Left kidney (tissue), 2 donors: ENCODE measurements around the gene ICOSLG. TPM values are rescaled to one million over a fixed set of nuclear protein-coding genes. Genes with fewer than 3 reads are reported as not detected.
"Not testable (repeated sequence)": the region's sequence is repeated elsewhere in the genome, so short reads cannot be mapped to it uniquely, and the experiment has no call there.

Experiments used
- DNase-seq: peaks from one replicate; pipeline ENCODE4 v3.0.0-alpha.2; 2013
- polyA plus RNA-seq: library from polyadenylated mRNA; unstranded; fragments of 120-200 nt; gene quantifications from one replicate; pipeline ENCODE4 v1.2.1, GENCODE V29; 2013; ENCODE audit not compliant: insufficient read length

ICOSLG gene
- polyA plus RNA-seq, 1 donor, result 7.3 TPM

DNA sequence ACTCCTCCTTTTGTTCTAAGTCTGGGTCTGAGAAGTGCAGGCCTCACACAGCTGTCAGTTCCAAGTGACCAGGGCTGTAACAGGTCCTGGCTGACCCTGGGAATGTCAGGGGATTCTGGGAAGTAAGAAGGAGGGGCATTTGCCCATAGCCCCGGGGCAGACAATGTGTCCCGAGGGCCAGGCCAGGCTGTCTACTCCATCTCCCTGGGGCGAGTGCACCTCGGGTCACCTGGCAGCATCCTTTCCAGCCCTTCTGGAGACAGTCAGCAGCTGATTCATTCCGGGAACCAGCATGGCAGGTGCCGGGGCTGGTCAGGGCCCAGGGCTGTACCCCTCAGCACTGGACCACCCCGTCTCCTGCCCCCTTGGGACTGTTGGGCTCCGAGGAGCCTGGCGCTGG is 13.1 kb downstream of the ICOSLG start:
- DNase-seq, result not testable (repeated sequence)

- DNase-seq, result not testable (repeated sequence)
These were observed 15.1 kb downstream of the ICOSLG start for GRCh38 chr21:44225605-44226004.

DNA sequence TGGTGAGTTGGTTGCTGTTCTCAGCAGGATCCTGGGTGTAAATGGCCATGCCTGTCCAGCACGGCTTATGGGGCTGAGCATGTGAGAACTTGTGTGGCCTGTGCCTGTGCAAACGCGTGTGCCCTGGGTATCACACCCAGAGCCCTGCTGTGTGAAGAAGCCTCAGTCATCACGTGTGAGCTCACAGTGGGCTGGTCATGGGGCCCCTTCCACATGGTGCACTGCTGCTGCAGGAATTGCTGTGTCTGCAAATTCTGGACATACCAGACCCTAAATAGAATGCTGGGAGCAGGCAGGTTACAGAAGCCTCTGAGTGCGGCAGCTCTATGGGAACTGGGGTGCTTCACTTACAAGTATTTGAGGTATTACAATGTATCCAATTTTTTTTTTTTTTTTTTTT is 17.4 kb downstream of the ICOSLG start:
- not testable (repeated sequence) for DNase-seq

GRCh38 chr21:44220674-44221073 is 20.1 kb downstream of the ICOSLG start:
- not testable (repeated sequence) for DNase-seq

GRCh38 chr21:44218461-44218860 is 22.3 kb downstream of the ICOSLG start:
- DNase-seq, result not testable (repeated sequence)

DNA sequence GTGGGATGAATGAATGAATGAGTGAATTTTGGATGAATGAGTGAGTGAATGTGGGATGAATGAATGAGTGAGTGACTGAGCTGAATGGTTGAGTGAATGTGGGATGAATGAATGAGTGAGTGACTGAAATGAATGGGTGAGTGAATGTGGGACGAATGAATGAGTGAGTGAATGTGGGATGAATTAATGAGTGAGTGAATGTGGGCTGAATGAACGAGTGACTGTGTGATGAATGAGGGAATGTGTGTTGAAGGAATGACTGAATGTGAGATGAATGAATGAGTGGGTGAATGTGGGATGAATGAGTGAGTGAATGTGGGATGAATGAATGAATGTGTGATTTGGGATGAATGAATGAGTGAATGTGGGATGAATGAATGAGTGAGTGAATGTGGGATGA is 28.8 kb downstream of the ICOSLG start:
- DNase-seq, result not testable (repeated sequence)

- DNase-seq, result not testable (repeated sequence)
These were observed 29.2 kb downstream of the ICOSLG start for GRCh38 chr21:44211574-44211973.

DNA sequence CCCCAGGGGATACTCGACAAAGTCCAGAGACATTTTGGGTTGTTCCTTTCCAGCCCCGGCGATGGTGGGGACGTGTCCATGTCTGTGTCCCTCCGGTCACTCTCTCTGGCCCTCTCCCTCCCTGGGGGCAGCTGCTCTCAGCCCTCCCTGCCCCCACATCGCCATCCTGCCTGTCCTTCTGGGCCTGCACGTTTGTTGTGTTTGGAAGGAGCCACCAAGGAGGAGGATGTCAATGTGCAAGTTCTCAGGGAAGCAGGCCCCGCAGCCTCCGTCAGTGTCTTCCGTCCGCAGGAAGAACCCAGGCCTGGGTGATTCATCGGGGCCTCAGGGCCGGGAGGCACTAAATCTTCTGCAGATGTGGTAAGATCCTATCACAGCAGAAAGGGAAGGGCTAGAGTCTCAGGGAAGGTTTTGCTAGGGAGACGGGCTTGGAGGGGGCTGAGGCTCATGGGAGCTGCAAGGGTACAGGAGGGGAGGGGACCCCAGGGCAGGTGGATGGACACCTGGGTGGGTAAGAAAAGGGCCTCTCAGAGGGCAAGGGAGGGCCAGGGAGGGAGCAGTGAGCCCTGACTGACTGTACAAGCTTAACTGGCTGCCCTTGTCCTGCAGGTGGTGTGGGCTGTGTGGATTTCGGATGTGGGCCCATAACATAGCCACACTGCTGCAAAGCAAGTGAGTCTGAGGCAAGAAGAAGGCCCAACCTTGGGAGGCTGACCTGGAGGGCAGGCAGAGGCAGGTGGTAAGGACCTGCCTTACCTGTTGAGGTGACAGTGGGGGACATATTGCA is 32.7 kb downstream of the ICOSLG start:
- DNase-seq, result not testable (repeated sequence)

DNA sequence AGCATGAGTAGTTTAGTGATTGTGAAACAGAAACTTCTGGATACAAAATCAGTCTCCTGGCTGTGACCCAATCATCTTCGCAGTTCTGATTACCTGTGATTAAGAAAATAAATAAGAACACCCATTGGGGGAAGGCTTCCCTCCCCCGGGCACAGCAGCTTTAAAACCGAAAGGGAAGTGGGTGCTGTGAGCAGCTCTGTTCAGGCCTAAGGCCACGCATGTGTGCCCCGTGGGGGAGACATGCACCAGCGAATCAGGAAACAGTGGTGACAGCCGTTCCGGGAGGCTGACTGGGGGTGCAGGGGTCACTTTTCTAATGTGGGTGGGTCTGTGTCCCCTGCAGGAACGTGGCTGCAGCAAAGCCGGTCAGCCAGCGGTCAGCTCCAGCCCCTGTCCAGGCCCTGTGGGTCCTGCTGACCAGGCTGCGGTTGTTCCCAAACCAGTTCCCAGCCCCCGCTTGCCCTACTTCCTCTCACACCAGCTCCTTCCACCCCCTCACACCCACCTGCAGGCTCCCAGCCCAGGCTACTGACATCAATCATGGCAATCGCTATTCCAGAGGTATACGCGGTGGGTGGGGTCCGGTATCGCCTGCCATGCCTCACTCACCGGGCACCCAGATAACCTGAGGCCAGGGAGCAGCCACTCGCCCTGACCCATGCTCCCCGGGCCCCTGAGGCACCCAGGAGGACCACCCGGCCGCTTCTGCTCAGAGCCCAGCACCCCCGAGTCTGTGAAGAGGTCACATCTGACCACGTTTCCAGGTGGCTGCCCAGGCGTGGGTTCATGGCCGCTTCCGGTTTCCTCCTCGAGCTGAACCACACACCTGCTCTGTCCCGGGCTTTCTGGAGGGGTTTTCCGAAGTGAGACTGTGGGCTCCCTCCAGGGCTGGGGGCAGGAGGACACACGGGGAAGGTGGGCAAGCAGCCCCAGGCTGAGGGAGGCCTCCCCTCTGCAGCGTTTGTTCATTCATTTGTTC is 33.8 kb downstream of the ICOSLG start:
- not testable (repeated sequence) for DNase-seq

DNA sequence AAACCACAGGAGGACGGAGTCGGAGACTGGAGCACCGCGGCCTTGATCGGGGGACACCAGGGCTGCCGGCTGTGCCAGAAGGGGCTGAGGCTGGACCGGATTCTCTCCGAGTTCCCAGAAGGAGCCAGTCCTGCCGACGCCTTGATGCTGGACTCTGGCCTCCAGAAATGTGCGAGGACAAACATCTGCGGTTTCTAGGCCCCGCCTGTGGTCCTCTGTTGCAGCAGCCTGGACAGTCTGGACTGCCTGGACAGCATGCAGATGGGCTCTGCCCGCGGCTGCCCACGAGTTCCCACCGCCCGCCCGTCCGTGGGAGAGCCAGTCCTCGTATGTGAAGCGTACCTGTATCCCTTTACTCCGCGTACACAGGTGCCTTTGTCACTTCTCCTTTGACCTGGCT is 34.6 kb downstream of the ICOSLG start:
- not testable (repeated sequence) for DNase-seq

- not testable (repeated sequence) for DNase-seq
These were observed 38.0 kb downstream of the ICOSLG start for GRCh38 chr21:44202590-44203299.

GRCh38 chr21:44199997-44200396 is 40.7 kb downstream of the ICOSLG start:
- not testable (repeated sequence) for DNase-seq

- DNase-seq, result no peak
These were observed 41.3 kb downstream of the ICOSLG start for GRCh38 chr21:44199448-44199847.

DNA sequence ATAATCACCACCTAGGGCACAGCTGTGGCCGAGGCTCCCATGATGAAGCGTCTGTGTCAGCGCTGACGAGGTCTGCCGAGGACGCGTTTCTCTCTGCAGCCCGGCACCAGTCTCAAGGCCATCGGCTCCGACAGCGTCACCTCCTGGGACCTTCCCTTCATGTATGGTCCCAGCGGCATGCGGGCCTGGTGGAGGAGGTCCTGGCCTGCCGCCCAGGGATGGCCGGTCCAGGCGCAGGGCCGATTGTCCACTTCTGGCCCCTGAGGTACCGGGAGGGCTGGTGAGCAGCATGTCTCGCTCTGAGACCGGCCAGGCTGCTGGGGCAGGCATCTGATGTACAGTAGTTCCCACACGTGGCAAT is 43.6 kb downstream of the ICOSLG start:
- DNase-seq, result not testable (repeated sequence)

DNA sequence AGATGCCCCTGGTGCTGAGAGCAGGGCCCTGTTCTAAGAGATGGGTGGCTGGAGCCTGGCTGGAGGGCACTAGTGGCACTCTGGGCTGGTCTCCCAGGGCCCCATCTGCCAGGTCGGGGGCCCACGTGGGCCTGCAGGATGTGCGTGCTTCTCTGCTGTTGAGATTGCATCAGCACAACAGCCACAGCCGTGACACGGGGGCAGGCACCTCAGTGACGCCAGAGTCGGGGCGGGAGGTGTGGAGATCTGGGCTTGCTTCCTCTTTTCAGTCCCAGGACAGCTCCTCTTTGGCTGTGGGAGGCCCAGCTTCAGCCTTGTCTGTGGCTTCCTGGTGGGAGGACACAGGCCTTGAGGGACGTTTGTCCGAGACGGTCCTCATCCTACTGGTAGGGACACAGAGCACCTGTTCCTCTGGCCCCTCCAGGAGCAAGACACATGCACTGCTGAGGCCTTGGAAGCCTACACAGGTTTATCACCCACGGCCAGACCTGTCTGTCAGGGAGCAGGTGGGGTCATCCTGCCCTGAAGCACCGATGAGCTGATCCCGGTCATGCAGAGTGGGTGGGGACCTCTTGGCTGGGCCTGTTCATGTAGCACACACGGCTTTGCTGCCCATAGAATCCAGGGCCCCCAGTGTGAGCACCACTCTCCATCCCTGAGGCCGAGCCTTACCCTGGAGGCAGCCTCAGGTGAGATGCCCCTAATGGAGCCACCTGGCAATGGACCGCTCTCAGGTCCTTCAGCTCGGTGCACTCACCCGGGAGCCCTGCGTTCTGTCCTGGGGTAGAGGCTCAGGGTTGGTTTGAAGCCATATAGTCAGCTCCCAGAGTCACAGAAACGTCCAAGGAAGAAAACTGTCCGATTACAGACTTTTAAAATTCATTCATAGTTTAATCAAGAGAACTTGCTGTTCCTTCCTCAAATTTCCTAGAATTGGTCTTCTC is 44.3 kb downstream of the ICOSLG start:
- DNase-seq, result not testable (repeated sequence)

- not testable (repeated sequence) for DNase-seq
These were observed 45.9 kb downstream of the ICOSLG start for GRCh38 chr21:44194888-44195287.

GRCh38 chr21:44194451-44194850 is 46.3 kb downstream of the ICOSLG start:
- not testable (repeated sequence) for DNase-seq

GRCh38 chr21:44193108-44193507 is 47.6 kb downstream of the ICOSLG start:
- DNase-seq, result not testable (repeated sequence)

DNA sequence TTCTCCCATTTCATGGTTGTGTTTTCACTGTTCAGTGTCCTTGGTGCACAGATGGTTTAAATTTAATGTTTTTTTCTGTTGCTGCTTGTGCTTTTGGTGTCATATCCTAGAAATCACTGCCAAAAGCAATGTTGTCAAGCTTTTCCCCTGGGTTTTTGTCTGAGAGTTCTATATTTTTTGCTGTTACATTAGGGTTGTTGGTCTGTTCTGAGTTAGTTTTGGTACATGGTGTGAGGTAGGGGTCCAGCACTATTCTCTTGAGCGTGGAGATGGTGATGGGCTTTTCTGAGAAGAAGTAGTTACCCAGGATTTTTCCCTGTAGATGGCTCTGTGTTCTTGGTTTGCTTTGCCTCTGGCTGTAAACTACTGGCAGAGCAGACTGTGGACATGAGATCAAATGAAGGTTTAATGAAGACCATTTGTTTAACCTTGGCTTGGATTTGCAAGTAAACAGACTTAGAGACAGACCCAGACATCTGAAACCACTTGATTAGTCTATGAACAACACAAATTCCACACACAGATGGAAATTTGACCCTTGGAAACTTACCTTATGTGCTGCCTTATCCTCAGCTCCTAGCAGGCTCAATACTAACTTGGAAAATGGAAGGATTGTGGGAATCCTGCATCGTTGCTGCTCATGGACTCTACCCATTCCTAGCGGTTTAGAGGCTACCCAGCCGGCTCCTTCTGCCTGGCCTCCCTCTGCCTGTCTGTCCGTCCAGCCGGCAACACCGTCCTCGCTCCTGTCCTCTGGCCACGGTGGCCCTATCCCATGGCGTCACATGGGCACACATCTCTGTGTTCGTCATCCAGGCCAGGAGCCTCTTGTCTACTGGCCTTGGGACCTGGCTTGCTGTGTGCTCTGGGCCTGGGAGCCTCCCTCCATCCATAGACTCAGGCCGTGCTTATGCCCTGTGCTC is 50.1 kb downstream of the ICOSLG start:
- not testable (repeated sequence) for DNase-seq

DNA sequence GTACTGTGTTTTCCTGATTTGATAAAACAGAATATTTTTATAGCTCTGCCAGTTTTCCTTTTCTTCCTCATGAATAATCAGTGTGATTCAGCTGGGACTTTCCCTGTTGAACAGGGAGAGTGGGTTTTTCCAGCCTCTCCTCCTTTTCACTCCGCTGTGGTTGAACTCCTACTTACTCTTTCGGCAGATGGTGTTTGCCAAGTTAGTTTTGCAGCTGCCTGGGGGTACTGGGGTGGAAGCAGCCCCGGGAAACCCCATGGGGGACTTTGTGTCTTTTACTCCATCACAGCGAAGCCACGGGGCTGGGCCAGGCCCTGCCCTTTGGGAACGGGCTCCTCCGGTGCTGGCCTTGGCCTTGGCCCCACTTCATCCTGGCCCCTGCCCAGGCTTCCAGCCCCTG is 55.9 kb downstream of the ICOSLG start:
- not testable (repeated sequence) for DNase-seq
